Inferior parietal cortex (tissue), 1 donor: ENCODE data around the gene DLG2.

Source experiments
- DNase-seq: peaks from one replicate; pipeline ENCODE4 v3.0.0-alpha.2; 2016; ENCODE audit errors: extremely low spot score

The DLG2 gene

GRCh38 chr11:83410605-83411565 is 2216.3 kb downstream of the DLG2 start:
- DNase-seq, result no peak

DNA sequence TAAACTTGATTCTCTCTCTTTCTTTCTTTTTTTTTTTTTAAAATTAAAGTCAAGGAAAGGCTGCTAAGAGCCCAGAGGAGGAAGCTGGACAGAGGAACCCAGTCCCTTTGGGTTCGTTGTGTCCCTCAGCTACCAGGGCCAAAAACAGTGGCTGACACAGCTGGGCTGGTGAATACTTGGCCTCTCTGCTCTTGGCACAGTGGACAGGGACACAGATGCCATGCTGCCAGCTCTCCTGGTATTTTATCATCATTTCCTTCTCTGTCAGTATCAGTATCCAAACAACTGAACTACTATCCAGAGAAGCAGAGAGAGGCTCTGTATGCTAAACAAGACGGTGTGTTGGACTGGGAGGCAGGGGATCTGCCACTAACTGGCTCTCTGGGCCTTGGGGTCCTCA is 2217.3 kb downstream of the DLG2 start:
- DNase-seq, result peak; percentile 18

DNA sequence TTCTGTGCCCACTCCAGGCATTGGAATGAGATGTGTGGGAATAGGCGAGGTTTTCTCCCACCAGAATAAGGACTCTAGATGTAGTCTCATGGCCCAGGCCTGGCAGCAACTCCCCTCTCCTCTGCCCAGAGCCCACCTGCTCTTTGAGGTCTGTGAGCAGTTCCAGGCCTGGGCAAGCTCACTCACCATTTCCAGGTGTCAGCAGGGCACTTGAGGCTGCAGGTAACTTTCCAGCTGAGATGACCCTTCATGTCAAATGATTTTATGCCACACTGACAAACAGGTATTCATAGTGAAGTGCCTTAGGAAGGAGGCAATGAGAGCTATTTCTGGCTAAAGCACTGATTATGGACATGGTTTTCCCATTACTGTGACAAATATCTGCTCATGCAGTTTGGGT is 2217.7 kb downstream of the DLG2 start:
- DNase-seq, result no peak

DNA sequence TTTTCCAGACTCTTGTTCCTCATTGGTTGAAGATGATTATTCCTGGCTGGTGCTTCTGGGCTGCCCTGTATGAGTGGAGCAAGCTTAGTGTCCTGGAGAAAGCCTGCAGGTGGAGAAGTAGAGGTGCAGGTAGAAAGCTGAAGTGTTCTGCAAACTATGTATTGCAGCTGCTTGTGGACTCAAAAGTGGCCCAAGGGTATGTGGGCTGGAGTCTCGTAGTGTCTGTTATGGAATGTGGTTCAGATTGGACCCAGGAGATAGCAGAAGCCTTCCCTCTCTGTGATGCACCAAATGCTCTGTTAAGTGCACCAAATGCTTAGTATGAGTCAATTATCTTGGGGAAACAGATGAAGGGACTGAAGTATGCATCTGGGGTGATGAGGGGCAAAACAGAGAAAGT is 2218.2 kb downstream of the DLG2 start:
- DNase-seq, result no peak
